OCI-LY1 (cell line): ENCODE data around the gene CPNE8.

ENCODE experiments used
- EZH2 ChIP-seq: fragments of 200-600 bp; sonication (generic), shearing (Covaris generic); IDR thresholded peaks from 2 replicates; pipeline ENCODE4 v1.8.0; 2017; ENCODE audit warnings: borderline replicate concordance, mixed run types, mild to moderate bottlenecking, antibody characterized with exemption, low read length, moderate library complexity, mixed read lengths
- TF ChIP-seq, protein P1 (sequence below): fragments of 200-600 bp; sonication (generic), shearing (Covaris generic); IDR thresholded peaks from 2 replicates; pipeline ENCODE4 v1.5.1; 2017; ENCODE audit warnings: mild to moderate bottlenecking, antibody characterized with exemption, low read length, moderate library complexity, mixed read lengths

DNA sequence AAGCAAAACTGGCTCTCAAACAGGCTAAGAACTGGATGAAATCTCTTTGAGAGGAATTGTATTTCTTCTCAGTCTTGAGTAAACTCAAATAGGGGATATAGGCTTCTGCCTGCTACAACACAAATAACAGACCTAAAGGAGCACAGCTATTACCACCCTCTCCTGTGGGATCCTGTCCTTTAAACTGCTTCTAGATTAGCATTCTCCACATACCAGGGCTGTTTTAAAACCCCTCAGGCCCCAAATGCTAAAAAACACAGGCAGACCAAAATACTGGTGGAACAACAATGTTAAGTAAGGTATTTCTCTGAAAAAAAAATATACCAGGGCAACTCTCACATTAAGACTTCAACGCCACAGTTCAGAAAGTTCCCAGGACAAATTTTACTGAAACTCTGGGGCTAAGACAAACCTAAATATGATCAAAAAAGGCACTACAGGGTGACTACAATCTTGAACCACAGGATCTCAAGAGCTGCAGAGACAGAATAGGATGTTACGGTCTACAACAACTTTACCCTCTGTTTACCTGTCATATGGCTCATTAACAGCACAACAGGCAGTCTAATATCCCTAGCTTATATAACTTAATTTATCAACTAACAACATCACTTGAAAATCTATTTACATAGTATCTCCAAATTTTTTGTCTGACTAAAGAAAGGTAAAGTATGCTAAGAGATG is 7.2 kb downstream of the CPNE8 start:
- TF ChIP-seq, protein P1, sequence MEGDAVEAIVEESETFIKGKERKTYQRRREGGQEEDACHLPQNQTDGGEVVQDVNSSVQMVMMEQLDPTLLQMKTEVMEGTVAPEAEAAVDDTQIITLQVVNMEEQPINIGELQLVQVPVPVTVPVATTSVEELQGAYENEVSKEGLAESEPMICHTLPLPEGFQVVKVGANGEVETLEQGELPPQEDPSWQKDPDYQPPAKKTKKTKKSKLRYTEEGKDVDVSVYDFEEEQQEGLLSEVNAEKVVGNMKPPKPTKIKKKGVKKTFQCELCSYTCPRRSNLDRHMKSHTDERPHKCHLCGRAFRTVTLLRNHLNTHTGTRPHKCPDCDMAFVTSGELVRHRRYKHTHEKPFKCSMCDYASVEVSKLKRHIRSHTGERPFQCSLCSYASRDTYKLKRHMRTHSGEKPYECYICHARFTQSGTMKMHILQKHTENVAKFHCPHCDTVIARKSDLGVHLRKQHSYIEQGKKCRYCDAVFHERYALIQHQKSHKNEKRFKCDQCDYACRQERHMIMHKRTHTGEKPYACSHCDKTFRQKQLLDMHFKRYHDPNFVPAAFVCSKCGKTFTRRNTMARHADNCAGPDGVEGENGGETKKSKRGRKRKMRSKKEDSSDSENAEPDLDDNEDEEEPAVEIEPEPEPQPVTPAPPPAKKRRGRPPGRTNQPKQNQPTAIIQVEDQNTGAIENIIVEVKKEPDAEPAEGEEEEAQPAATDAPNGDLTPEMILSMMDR, result no peak
- no peak for TF ChIP-seq EZH2
